Activated CD4-positive, alpha-beta T cell treated with anti-CD3 and anti-CD28 coated beads, Interleukin-2, amount 10 ng/mL, durations not matched to agents 7 days and 5 days (primary cell): ENCODE measurements around the gene SUOX. TPM values are rescaled to one million over a fixed set of nuclear protein-coding genes. Genes with fewer than 3 reads are reported as not detected.
A peak's percentile ranks its signal among the peaks of the same experiment; 100 is the strongest.

Experiments
- CTCF ChIA-PET: fragments of 350-600 bp; sonication (Branson Sonifier 250); formaldehyde crosslinking; loops from one replicate; lab custom pipeline; 2021; ENCODE audit warnings: antibody characterized with exemption; lab: Charles Lee
- POLR2A ChIA-PET: fragments of 350-600 bp; sonication (Branson Sonifier 250); formaldehyde crosslinking; loops from one replicate; lab custom pipeline; 2021; ENCODE audit warnings: antibody characterized with exemption; lab: Charles Lee
- DNase-seq: peaks from one replicate; pipeline ENCODE4 v3.0.0-alpha.2; 2020
- H3K27ac Mint-ChIP-seq: one replicate; pipeline ENCODE4 v1.8.0; 2021; ENCODE audit warnings: mild to moderate bottlenecking, moderate library complexity, mixed read lengths
- H3K27me3 Mint-ChIP-seq: one replicate; pipeline ENCODE4 v1.8.0; 2021; ENCODE audit warnings: mixed read lengths
- H3K36me3 Mint-ChIP-seq: one replicate; pipeline ENCODE4 v1.8.0; 2021; ENCODE audit warnings: low read depth, mixed read lengths
- H3K4me1 Mint-ChIP-seq: one replicate; pipeline ENCODE4 v1.8.0; 2021; ENCODE audit warnings: mixed read lengths
- H3K4me3 Mint-ChIP-seq: one replicate; pipeline ENCODE4 v1.8.0; 2021; ENCODE audit warnings: mild to moderate bottlenecking, moderate library complexity, mixed read lengths
- H3K9me3 Mint-ChIP-seq: one replicate; pipeline ENCODE4 v1.8.0; 2021; ENCODE audit warnings: mixed read lengths
- total RNA-seq, 2 experiments: library from RNA; stranded (reverse); gene quantifications; one replicate each; pipeline ENCODE4 v1.2.3, GENCODE V29; 2021

Gene SUOX
- total RNA-seq, result 1 to 10 TPM; 2.4 to 3.5 TPM

DNA sequence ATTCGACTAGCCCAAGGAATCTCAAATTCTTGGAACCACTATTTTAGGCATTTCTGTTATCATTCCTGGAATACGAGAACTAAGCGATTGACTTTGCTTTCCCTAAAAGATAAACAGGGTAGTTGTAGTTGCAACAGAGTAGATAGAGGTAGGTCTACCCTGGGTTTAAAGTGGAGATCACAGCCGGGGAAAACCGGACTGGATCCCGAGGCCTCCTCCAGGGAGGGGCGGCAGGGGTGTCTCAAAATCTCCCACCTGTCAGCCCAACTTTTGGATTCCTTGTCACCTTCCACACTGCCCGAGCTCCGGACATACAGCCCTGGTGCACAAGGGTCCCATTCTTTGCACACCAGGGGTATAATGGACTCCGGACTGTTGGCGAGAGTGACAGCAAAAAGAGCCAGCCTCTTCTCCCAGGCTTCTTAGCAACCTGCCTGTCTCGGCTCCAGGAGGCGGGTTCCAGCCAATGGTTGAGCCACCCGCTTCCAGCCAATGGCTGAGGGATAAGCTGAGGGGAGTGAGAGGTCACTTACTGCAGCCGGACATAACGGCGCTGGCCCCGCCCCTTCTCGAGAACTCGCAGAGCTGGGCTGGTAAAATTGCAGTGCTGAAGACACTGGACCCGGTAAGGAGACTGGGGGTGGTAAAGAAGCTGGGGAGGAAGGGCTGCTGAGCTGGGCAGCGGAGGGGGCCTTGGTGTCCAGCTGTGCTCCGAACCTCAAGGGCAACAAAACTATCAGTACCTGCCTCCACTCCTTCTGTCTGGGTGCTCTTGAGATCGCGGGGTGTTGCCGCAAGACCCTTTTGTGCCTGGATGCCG, at the start of gene SUOX:
TSS of gene SUOX (plus strand) at position 562 of the 820 bp plus-strand sequence. CDS start 4,946 bp downstream, outside the sequence.
- H3K4me1 Mint-ChIP-seq, result peaks cover 38% of the 10 kb centered on the region
- peak within 1 kb of the TSS; percentile 52 for H3K4me3 Mint-ChIP-seq
- peak; percentile 25 for DNase-seq
- CTCF ChIA-PET, result interaction anchor here (0.7 to 6.5 kb wide), 24 partner anchors 8 to 267 kb away, joined by 3 to 53 read pairs (median 4); partner anchors contain the start of genes PA2G4, RAB5B and SMARCC2
- H3K27me3 Mint-ChIP-seq, result no peaks in the 10 kb centered on the region
- H3K27ac Mint-ChIP-seq, result peak within 1 kb of the TSS; percentile 38
- POLR2A ChIA-PET, result interaction anchor here (0.5 kb wide), 2 partner anchors 160 to 264 kb away, joined by 3 to 5 read pairs; no protein-coding TSS in a partner anchor
- no peaks in the 10 kb centered on the region for H3K9me3 Mint-ChIP-seq
- H3K36me3 Mint-ChIP-seq, result peaks cover 18% of the 10 kb centered on the region

DNA sequence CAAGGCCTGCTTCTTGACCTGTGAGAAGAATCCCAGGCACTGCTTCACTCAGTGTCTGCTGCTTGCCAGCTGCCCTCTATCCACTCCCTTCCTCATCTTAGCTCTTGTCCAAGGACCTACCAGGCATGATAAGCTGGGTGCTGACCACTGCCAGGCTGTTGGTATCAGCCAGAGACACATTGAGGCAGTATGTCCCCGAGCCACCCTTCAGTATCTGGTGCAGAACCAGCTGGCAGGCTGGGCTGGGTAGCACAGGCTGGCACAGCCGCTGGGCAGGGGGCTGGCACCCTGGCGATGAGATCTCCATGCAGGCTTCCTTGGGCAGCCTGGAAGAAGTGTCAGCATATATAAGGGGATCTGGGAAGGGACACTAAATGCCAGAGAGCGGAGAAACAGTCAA, 41.7 kb upstream of the SUOX start:
- CTCF ChIA-PET, result interaction anchor here (1.0 to 2.3 kb wide), 5 partner anchors 12 to 135 kb away, joined by 3 to 6 read pairs (median 4); partner anchors contain the start of gene DNAJC14
- H3K4me1 Mint-ChIP-seq, result peaks cover 7% of the 10 kb centered on the region
- DNase-seq, result no peak
- H3K9me3 Mint-ChIP-seq, result no peaks in the 10 kb centered on the region
- H3K36me3 Mint-ChIP-seq, result peaks cover 44% of the 10 kb centered on the region
- no peaks in the 10 kb centered on the region for H3K27me3 Mint-ChIP-seq
- no peak overlapping the region for H3K4me3 Mint-ChIP-seq
- peak overlapping the region; percentile 10 for H3K27ac Mint-ChIP-seq
- POLR2A ChIA-PET, result no interaction called here

DNA sequence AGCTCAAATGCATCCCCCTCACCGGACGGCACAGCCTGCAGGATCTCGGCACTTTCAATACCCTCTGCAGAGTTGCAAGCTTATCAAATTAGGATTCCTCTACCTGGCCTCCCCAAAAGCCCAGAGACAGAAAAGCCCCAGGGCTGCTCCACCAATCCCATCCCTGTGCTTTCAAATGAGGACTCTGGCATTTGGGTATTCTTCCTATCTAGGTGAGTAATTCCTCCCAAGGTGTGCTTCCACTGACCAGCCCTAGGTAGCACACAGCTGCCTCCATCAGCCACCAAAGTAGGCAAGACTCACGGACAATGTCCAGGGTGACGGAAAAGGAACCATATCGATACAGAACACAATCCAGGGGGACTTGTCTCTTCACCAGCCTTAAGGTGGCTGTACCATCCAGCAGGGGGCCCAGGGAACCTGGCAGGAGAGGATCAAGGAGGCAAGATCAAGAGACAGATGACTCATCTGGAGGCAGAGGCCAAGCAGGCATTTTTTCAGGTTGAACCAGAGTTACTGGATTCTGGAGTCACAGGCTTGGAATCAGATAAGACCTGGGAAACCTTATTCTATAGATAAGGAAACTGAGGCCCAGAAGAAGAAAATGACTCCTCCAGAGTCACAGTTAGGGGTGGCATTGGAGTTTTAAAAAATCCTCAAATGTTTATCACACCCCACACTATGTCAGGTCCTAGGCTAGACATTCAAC, 41.1 kb upstream of the SUOX start:
- peaks cover 7% of the 10 kb centered on the region for H3K4me1 Mint-ChIP-seq
- CTCF ChIA-PET, result interaction anchor here (0.7 to 2.3 kb wide), 7 partner anchors 12 to 135 kb away, joined by 3 to 6 read pairs (median 3); partner anchors contain the start of genes DNAJC14 and RAB5B
- peak overlapping the region; percentile 51 for H3K27ac Mint-ChIP-seq

DNA sequence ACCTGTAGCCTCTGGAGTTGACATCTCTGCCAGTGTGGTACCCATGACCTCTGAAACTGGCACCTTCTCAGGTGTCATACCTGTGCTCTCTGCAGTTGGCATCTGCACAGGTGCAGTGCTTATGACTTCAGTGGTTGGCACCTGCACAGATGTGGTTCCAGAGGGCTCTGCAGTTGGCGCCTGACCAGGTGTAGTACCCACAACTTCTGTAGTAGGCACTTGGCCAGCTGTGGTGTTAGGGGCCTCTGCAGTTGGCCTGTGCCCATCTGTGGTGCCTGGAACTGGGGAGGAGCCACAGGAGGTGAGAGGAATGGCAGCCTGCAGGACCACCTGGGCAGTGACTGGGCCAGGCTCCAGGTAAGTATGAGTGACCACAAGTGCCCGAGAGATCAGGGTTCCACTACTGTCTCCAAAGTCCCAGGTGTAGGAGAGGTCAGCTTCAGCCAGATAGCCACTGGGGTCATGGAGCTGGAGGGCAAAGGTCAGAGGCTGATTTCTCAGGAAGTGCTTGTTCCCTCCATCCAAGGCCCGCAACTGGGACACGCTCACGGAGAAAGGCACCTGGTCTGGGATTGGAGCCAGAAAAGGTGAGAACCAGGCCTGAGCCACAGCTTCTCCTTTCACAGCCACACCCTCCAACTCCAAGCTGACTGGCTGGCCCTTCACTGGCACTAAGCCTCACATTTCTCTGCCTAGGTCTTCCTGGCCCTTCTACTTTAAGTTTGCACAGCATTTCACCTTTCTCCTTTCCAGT, 39.8 kb upstream of the SUOX start:
- H3K4me3 Mint-ChIP-seq, result no peak overlapping the region
- peaks cover 30% of the 10 kb centered on the region for H3K36me3 Mint-ChIP-seq
- CTCF ChIA-PET, result interaction anchor here (0.6 to 2.1 kb wide), 6 partner anchors 16 to 218 kb away, joined by 3 to 7 read pairs (median 4); partner anchors contain the start of gene RAB5B
- no peaks in the 10 kb centered on the region for H3K9me3 Mint-ChIP-seq
- POLR2A ChIA-PET, result no interaction called here
- H3K27ac Mint-ChIP-seq, result no peak overlapping the region
- peaks cover 7% of the 10 kb centered on the region for H3K4me1 Mint-ChIP-seq
- no peaks in the 10 kb centered on the region for H3K27me3 Mint-ChIP-seq
- DNase-seq, result no peak

More for the DNA sequence above, 41.1 kb upstream of the SUOX start:
- H3K9me3 Mint-ChIP-seq, result no peaks in the 10 kb centered on the region
- POLR2A ChIA-PET, result no interaction called here
- peak; percentile 68 for DNase-seq
- no peaks in the 10 kb centered on the region for H3K27me3 Mint-ChIP-seq
- no peak overlapping the region for H3K4me3 Mint-ChIP-seq
- peaks cover 44% of the 10 kb centered on the region for H3K36me3 Mint-ChIP-seq

DNA sequence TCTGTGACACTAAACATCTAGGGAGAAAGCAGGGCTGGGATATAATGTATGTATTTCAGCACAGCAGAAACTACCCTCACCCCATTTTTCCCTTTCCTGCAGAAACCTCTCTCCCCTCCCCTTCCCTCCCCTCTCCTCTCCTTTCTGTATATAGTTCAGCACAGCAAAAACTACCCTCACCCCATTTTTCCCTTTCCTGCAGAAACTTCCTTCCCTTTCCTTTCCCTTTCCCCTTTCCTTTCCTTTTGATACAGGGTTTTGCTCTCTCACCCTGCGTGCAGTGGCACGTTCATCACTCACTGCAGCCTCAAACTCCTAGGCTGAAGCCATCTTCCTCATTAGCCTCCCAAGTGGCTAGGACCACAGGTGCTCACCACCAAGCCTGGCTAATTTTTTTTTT, 33.3 kb upstream of the SUOX start:
- ChIA-PET CTCF (no interaction called here), POLR2A (no interaction called here)
- no peak overlapping the region for H3K4me3 Mint-ChIP-seq
- no peak overlapping the region for H3K27ac Mint-ChIP-seq
- H3K4me1 Mint-ChIP-seq, result peaks cover 27% of the 10 kb centered on the region
- H3K9me3 Mint-ChIP-seq, result no peaks in the 10 kb centered on the region
- H3K36me3 Mint-ChIP-seq, result peaks cover 12% of the 10 kb centered on the region
- no peak for DNase-seq
- no peaks in the 10 kb centered on the region for H3K27me3 Mint-ChIP-seq

DNA sequence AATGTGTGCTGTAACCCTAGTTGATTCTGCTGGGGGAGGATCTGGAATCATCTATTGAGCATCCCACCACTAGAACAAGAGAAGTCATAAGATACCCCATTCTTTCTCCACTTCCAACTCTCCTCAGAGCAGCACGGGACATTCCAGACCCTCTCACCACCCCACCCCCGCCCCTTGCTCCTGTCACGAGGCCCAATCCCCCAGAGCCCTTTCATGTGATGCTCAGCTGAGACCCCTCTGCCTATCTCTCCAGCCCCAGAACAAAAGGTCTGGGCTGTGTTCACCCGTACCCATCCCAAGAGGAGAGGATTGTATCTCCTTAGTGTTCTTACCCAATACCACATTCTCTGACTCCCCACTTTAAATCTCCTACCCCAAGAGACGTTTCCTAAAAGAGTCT, 31.8 kb upstream of the SUOX start:
- H3K9me3 Mint-ChIP-seq, result no peaks in the 10 kb centered on the region
- peaks cover 32% of the 10 kb centered on the region for H3K4me1 Mint-ChIP-seq
- H3K27ac Mint-ChIP-seq, result no peak overlapping the region
- H3K27me3 Mint-ChIP-seq, result no peaks in the 10 kb centered on the region
- peak overlapping the region; percentile 5 for H3K4me3 Mint-ChIP-seq
- no peak for DNase-seq
- POLR2A ChIA-PET, result no interaction called here
- CTCF ChIA-PET, result interaction anchor here (0.7 kb wide), 1 partner anchor 213 kb away, joined by 3 read pairs; no protein-coding TSS in a partner anchor
- peaks cover 17% of the 10 kb centered on the region for H3K36me3 Mint-ChIP-seq

DNA sequence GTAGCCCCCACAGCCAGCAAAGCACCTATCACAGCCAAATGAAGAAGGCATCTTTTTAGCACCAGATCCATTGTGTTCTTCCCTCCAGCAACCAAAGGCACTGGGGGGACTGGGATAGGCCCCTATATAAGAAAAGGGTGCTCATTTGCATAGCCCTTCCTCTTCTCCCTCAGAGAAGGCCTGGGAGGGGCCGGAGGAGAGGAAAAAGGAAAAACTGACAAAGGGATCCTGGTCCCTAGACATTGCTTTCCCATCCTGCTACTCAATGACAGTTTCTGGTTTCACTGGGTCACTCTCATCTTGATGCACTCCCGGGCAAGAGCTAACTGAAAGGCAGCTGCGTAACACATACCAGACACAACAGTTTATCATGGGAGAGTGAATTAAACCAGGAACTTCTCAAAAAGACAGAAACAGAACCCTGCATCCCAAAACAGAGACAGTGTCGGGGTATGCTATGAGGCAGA, 31.1 kb upstream of the SUOX start, which contains the start of gene PMEL:
TSS of gene PMEL (minus strand) at position 102 of the 467 bp plus-strand sequence. CDS start at position 71, 31 bp downstream.
- POLR2A ChIA-PET, result no interaction called here
- DNase-seq, result no peak
- Mint-ChIP-seq H3K27me3 (no peaks in the 10 kb centered on the region), H3K4me1 (peaks cover 36% of the 10 kb centered on the region), H3K9me3 (no peaks in the 10 kb centered on the region), H3K36me3 (peaks cover 21% of the 10 kb centered on the region), H3K27ac (peak within 1 kb of the TSS; percentile 89), H3K4me3 (peak within 1 kb of the TSS; percentile 97)
- CTCF ChIA-PET, result no interaction called here

DNA sequence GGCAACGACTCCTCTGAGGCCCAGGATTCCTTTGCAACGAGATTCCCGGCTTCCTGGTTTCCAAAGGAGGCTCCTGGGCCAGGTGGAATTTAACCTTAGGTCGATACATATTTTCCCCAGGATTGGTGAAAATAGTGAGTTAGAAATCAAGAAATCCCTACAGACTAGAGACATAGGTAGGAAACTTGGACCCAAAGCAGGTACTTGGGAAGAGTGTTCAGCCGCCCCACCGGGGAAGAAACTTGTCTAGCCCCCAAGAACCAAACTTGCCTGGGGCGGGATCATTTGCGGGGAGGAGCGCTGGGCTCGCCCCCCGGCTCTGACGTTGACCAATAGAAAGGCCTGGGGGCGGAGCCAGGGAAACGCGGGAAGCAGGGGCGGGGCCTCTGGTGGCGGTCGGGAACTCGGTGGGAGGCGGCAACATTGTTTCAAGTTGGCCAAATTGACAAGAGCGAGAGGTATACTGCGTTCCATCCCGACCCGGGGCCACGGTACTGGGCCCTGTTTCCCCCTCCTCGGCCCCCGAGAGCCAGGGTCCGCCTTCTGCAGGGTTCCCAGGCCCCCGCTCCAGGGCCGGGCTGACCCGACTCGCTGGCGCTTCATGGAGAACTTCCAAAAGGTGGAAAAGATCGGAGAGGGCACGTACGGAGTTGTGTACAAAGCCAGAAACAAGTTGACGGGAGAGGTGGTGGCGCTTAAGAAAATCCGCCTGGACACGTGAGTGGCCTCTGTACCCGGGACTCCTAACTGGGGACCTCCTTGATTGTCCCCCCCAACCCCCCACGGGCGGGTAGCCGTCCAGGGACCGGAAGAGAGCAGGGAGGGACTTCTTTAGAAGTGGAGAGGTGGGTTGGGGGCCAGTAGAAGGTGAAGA, 30.4 kb upstream of the SUOX start, which contains the start of gene CDK2:
TSS of gene CDK2 (plus strand) at position 423 of the 874 bp plus-strand sequence. CDS start at position 602, 179 bp downstream.
- peak; percentile 93 for DNase-seq
- ChIA-PET POLR2A (no interaction called here), CTCF (interaction anchor here (0.7 kb wide), 1 partner anchor 340 kb away, joined by 3 read pairs; no protein-coding TSS in a partner anchor)
- Mint-ChIP-seq H3K9me3 (no peaks in the 10 kb centered on the region), H3K4me3 (peak within 1 kb of the TSS; percentile 97), H3K4me1 (peaks cover 42% of the 10 kb centered on the region), H3K27ac (peak within 1 kb of the TSS; percentile 89), H3K36me3 (peaks cover 24% of the 10 kb centered on the region), H3K27me3 (no peaks in the 10 kb centered on the region)

DNA sequence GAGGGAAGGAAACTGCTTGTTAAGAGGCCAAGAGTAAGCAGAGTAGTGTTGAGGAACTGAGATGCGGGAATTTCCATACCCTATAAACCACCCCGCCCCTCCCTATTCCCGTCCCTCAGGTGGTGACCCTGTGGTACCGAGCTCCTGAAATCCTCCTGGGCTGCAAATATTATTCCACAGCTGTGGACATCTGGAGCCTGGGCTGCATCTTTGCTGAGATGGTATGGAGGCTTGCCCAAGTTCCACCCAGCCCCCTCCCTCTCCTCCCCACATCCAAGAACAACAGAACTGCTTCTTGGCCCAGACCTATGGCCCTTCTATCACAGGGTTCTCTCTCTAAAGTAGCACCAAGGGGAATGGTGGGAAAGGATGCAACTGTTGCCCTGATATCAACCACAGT, 27.7 kb upstream of the SUOX start:
- no peaks in the 10 kb centered on the region for H3K9me3 Mint-ChIP-seq
- peaks cover 27% of the 10 kb centered on the region for H3K36me3 Mint-ChIP-seq
- POLR2A ChIA-PET, result no interaction called here
- CTCF ChIA-PET, result interaction anchor here (1.0 to 1.7 kb wide), 5 partner anchors 10 to 231 kb away, joined by 3 to 6 read pairs (median 4); no protein-coding TSS in a partner anchor
- no peak for DNase-seq
- H3K4me1 Mint-ChIP-seq, result peaks cover 45% of the 10 kb centered on the region
- H3K27ac Mint-ChIP-seq, result no peak overlapping the region
- no peak overlapping the region for H3K4me3 Mint-ChIP-seq
- H3K27me3 Mint-ChIP-seq, result no peaks in the 10 kb centered on the region

DNA sequence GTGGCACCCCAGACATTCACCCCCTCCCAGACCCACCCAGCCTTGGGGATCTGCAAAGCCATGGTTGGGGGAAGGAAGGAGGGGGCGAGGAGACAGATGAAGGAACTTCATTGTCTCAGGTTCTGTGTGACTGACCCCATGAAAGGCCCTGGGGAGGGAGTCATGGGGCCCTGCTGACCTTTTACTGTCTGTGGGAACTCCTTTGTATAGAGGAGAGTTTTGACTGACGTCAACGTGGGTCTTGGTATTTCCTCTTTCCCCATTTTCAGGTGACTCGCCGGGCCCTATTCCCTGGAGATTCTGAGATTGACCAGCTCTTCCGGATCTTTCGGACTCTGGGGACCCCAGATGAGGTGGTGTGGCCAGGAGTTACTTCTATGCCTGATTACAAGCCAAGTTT, 26.3 kb upstream of the SUOX start:
- ChIA-PET CTCF (no interaction called here), POLR2A (no interaction called here)
- Mint-ChIP-seq H3K27me3 (no peaks in the 10 kb centered on the region), H3K9me3 (no peaks in the 10 kb centered on the region), H3K4me3 (no peak overlapping the region), H3K27ac (no peak overlapping the region), H3K4me1 (peaks cover 45% of the 10 kb centered on the region), H3K36me3 (peaks cover 27% of the 10 kb centered on the region)
- no peak for DNase-seq

DNA sequence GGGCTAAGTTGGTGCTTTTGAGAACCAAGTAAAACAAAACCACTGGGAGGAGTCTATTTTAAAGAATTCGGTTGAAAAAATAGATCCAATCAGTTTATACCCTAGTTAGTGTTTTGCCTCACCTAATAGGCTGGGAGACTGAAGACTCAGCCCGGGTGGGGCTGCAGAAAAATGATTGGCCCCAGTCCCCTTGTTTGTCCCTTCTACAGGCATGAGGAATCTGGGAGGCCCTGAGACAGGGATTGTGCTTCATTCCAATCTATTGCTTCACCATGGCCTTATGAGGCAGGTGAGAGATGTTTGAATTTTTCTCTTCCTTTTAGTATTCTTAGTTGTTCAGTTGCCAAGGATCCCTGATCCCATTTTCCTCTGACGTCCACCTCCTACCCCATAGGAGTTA, 25.0 kb upstream of the SUOX start:
- H3K36me3 Mint-ChIP-seq, result peaks cover 26% of the 10 kb centered on the region
- ChIA-PET POLR2A (interaction anchor here (0.5 kb wide), 1 partner anchor 101 kb away, joined by 3 read pairs; no protein-coding TSS in a partner anchor), CTCF (interaction anchor here (1.0 kb wide), 1 partner anchor 45 kb away, joined by 3 read pairs; the partner anchor contains the start of gene PYM1)
- H3K27ac Mint-ChIP-seq, result no peak overlapping the region
- H3K4me3 Mint-ChIP-seq, result no peak overlapping the region
- no peak for DNase-seq
- no peaks in the 10 kb centered on the region for H3K9me3 Mint-ChIP-seq
- no peaks in the 10 kb centered on the region for H3K27me3 Mint-ChIP-seq
- H3K4me1 Mint-ChIP-seq, result peaks cover 45% of the 10 kb centered on the region
